GM19455 (cell line): ENCODE measurements around the gene LPP.

Experiments
- ATAC-seq: cut with Tn5 transposase; IDR thresholded peaks from one replicate; pipeline ENCODE4 v1.9.1; 2021; ENCODE audit not compliant: unreplicated experiment

The LPP gene

GRCh38 chr3:188168648-188169047 lies 14.7 kb downstream of the LPP start:
- no peak for ATAC-seq

GRCh38 chr3:188169830-188170455 lies 16.0 kb downstream of the LPP start:
- ATAC-seq, result no peak

DNA sequence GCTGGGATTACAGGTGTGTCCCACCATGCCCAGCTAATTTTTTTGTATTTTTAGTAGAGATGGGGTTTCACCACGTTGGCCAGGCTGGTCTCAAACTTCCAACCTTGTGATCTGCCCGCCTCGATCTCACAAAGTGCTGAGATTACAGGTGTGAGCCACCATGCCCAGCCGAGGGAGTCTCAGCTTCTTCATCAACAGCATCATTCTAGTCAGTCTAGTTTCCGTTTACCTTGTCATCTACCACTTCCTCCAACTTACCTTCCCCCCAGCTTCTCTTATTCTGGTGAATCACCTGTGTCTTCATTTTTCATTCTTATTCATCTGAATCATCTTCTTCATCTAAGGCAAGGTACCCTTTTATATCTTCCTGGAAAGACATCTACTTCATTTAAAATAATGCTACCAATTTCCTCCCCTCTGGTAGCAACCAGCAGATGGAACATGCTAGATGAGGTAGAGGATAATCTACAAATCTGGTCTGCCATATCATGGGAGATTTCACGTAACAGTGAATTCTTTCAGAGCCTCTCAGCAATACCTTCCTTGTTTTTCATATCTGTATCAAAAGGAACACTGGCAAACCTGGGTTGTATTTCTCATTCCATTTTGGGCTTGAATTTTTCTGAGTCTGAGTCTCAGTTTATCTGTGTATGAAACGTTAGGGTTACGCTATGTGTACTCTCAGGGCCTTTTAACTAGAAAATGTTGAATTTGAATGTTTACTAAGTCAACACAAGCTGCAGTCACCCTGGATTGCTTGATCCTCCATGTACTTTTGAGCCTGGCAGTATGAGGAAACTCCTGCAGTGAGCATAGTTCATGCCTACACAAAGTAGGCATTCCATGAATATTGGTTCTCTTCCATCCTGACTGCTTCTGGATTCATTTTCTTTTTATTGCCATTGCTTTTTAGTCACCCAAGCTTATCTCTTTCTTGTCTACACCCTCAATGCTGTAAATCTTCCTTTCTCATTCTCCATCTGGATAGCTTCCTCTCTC lies 16.8 kb downstream of the LPP start:
- no peak for ATAC-seq

DNA sequence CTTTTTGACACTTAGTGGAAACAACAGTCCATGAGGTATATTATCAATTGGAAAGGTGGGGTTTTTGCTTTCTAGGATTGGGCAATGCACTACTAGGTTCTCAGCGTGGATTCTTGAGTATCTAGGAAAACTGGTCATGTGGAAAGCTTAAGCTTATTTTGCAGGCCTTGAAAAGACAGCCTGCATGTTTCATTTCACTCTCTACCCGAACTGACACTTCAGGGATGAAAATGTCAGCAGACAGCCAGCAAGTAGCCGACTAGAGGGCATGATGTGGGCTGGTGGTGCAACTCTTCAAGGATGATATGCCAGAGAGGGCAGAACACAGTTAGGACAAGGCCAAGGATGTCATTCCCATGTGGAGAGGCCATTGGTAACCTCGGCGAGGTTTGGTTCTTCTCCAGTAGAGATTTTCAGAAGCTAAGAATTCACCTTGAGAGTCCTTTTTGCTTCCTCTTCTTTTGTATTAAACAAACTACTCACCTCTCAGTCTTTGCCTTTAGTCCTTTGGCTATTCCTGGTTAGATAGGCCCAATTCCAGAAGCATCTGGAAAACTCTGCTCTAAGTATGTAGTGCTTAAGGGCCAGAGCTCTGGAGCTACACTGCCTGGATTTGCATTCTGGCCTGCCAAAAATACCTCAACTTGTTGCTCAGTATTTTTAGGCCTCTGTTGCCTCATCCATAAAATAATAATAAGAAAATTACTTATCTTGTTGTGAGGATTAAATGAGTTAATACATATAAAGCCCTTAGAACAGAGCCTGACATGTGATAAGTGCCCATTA lies 17.9 kb downstream of the LPP start:
- no peak for ATAC-seq

- no peak for ATAC-seq
Measured at GRCh38 chr3:188174317-188175044, 20.5 kb downstream of the LPP start.

DNA sequence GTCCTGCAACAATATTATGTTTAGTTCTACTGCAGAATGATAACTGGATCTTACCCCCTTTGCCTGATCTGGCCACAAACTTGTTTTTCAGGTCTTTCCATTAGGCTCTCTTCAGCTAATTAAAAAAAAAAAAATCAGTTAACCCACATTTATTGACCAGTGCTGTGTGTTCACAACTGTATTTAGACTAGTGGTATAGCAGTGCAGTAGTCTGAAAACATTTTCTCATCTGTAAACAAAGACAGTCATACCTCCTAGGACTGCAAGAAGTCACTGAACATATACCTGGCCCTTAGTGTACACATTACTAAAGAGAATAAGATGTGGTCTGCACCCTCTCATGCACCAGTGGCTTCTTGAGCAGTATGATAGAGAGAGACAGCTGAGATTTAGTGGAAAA lies 22.5 kb downstream of the LPP start:
- no peak for ATAC-seq

DNA sequence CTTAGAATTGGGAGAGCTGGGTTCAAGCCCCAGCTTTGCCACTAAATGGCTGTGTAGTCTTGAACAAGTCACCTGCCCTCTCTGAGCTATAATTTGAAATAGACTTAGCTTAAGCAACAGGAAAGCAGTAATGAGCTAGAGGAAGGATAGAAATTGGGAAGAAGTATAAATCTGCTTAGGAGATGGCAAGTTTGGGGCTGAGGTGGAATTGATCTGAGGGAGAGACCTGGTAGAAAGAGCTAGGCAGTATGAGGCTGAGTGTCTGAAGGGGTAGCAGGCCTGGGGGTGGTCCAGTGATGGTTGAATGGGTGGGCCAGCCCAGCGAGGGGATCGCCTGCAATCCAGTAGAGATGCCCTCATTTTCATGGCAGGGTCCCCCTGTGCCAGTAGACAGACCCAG lies 22.9 kb downstream of the LPP start:
- no peak for ATAC-seq

DNA sequence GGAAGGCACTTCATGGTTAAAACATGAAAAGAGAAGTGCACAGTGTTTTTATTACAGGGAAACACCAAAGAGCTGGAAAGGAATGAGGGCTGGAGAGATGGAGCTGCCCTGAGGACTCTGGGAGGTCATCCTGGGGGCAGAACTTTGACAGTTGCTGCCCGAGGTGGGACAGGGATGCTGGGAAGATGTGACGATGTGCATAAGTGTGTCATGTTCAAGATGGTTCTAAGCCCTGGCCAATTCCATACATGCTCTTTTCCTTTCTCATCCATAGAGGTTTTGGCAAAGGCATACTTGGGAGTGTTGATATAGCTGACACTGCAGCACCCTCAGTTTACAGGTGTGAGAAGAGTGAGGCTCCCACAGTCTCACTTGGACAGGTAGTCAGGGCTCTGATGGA lies 23.8 kb downstream of the LPP start:
- no peak for ATAC-seq

- no peak for ATAC-seq
Measured at GRCh38 chr3:188178293-188178936, 24.5 kb downstream of the LPP start.

GRCh38 chr3:188179006-188179966 lies 25.3 kb downstream of the LPP start:
- no peak for ATAC-seq

GRCh38 chr3:188180114-188180513 lies 26.2 kb downstream of the LPP start:
- no peak for ATAC-seq

GRCh38 chr3:188183452-188183851 lies 29.5 kb downstream of the LPP start:
- no peak for ATAC-seq

- no peak for ATAC-seq
Measured at GRCh38 chr3:188184160-188184559, 30.2 kb downstream of the LPP start.

DNA sequence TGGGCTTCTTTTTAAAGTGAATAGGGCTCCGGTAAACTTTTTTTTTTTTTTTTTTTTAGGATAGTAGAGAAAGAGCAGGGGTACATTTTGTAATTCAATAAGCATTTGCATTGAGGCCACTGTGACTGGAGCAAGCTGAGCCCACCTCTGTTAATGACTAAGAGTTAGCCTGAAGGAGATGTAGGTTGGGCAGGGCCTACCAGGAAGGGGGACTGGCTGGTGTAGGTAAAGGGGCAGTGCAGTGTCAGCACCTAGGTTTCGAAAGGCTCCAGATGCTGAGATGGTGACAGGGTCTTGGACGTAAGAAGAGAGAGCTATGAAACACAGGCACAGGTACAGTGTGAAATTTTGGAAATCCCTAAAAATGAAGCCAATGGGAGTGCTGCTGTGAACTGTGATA lies 30.7 kb downstream of the LPP start:
- no peak for ATAC-seq

DNA sequence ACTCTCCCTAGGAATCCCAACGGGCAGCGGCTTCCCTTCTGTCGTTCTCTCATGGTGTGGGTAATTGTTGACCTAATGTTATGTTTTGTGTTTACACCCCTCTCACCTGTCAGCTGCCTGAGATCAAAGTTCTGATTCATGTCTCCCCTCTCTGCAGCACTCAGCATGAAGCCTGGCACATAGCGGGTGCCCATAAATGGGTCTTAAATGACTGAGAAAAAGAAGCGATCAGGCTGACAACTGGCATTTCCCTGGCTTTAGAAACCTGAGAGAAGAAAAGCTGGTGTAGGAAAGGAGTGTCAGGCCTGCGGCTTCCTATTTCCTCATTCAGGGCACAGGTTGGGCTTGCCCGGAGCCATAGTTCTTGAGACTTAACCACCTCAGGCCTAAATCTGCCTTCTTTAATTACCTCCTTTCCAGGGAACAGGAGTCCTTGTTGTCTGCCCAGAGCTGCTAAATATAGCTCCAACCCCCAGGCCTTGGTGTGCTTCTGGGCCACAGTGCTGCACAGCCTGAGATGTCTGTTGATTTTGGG lies 31.8 kb downstream of the LPP start:
- no peak for ATAC-seq

DNA sequence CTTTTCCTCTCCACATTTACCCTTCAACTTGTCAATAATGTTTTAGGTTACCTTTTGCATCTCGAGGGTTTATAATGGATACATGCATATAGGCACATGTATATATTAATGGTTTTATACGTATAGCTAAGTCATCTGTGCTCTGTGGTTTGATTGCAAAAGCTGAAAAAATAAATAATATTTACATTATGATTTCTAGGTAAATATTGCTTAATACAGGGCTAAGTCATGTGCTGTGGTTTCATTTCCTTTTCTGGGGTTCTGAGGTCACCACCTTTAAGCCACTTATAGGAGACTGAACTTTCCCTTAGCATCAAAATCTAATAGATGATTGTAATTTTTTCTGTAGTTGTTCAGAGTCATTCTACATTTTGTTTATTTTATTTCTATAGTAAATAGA lies 33.1 kb downstream of the LPP start:
- no peak for ATAC-seq

DNA sequence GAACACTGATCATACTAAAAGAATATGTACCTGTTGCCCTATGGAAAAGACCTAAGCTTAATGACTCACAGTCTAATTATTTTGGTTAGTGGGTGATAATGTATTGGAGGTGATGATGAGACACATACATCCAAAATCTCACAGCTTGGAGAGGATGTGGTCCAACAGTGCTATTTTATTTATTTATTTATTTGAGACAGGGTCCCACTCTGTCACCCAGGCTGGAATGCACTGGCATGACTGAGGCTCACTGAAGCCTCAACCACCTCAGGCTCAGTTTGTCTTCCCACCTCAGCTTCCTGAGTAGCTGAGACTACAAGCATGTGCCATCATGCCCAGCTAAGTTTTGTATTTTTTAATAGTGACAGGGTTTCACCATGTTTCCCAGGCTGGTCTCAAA lies 35.0 kb downstream of the LPP start:
- ATAC-seq, result no peak

DNA sequence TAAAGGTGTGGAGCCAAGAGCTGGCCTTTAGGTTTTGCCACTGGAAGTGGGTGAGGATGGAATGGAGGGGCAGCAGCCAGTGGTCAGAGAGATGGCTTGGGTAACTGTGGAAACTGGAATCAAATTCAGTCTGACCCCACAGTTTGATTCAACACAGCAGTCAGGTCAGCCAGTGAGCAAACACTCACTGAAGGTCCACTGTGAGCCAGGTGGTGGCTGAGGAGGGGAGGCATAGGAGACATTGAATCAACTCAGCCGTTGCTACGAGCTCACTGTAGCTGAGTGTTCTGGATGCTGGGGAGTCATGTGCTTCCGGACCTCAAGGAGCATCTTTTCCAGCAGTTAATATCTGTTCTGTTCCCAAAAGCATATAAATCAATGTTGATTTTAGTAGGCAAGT lies 37.5 kb downstream of the LPP start:
- no peak for ATAC-seq

DNA sequence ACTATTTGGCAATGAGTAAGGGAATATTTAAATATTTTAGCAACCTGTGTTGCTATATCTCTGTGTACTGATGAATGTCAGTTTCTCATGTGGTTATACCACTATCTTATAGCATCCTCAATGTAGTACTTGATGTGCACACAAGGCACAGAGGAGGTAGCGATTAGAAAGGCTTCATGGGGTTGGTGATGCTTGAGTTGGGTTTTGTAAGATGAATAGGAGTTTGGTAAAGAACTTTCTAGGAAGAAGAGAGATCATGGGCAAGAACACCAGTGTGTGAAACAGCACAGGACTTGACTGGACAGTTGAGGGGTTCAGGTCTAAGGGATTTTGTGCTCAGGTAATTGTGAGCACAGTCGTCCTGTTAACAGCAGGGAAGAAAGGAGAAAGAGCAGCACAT lies 38.1 kb downstream of the LPP start:
- ATAC-seq, result no peak
